ENCODE data around the gene RPL36. TPM values are rescaled to one million over a fixed set of nuclear protein-coding genes. Genes with fewer than 3 reads are reported as not detected.
A peak's percentile ranks its signal among the peaks of the same experiment; 100 is the strongest.
"Not testable (repeated sequence)": the region's sequence is repeated elsewhere in the genome, so short reads cannot be mapped to it uniquely, and the experiment has no call there.

The RPL36 gene
- total and polyA plus RNA-seq, 7 donors, result 440 to 814 (median 572) TPM

GRCh38 chr19:5719961-5720790 is 30.1 kb downstream of the RPL36 start, which contains the start of the genes CATSPERD and LONP1:
TSS of gene CATSPERD (plus strand) at chr19:5720637. CDS start at chr19:5720738, 101 bp downstream.
TSS of gene LONP1 (minus strand) at chr19:5720146. CDS start at chr19:5720132, 14 bp downstream.
- peaks cover 0 to 3% (median 0%) of the 10 kb centered on the region in 3 donors for H3K27me3 ChIP-seq (ENCODE audit: insufficient read depth in 3 of 3, low read length in 2 of 3)
- peak; percentile 99 for DNase-seq
- H3K27ac ChIP-seq, result peak within 1 kb of the TSS; percentile 99
- peaks cover 20% of the 10 kb centered on the region for H3K4me1 ChIP-seq
- intact Hi-C loops (cut with DNase I), result loop anchor here in 1 of 2 donors (2.0 to 5.0 kb wide), 3 partner anchors 29 to 98 kb away; partner anchors contain the start of genes DUS3L, RPL36, SAFB and SAFB2
- no peaks in the 10 kb centered on the region for H3K9me3 ChIP-seq
- 0 to 1% (median 0%) methylated on average over 88 to 90 of the region's 90 CpGs for WGBS, 3 donors
- H3K36me3 ChIP-seq (ENCODE audit: insufficient read depth in 1 of 2, low read depth in 1 of 2), result peaks cover 0 to 9% of the 10 kb centered on the region in 2 donors
- peak within 1 kb of the TSS; percentile 95 for H3K4me3 ChIP-seq
- peak; percentile 96 to 97 (median 96) for ATAC-seq
- TF ChIP-seq CTCF (IDR thresholded peaks at IDR 0.05), result peak; percentile 88

- DNase-seq (no peak), ATAC-seq (no peak)
- no peaks in the 10 kb centered on the region for H3K4me1 ChIP-seq
- H3K27me3 ChIP-seq (ENCODE audit: insufficient read depth in 3 of 3, low read length in 2 of 3), result peaks cover 0 to 14% (median 0%) of the 10 kb centered on the region in 3 donors
- peaks cover 12% of the 10 kb centered on the region for H3K9me3 ChIP-seq
- no peaks in the 10 kb centered on the region for H3K36me3 ChIP-seq (ENCODE audit: insufficient read depth in 1 of 2, low read depth in 1 of 2)
- intact Hi-C loops (cut with DNase I), result no loop called here
- 90 to 94% (median 91%) methylated on average over 4 of the region's 4 CpGs for WGBS, 3 donors
- no peak overlapping the region for H3K4me3 ChIP-seq
- H3K27ac ChIP-seq, result no peak overlapping the region
- no peak for TF ChIP-seq CTCF (IDR thresholded peaks at IDR 0.05)
Measured at GRCh38 chr19:5727453-5728050, 37.5 kb downstream of the RPL36 start.

GRCh38 chr19:5733172-5733571 is 43.1 kb downstream of the RPL36 start:
- ATAC-seq, result not testable (repeated sequence)
- WGBS, 3 donors, result 65 to 72% (median 70%) methylated on average over 2 of the region's 2 CpGs

GRCh38 chr19:5738423-5738822 is 48.3 kb downstream of the RPL36 start:
- H3K9me3 ChIP-seq, result no peaks in the 10 kb centered on the region
- peaks cover 0 to 4% (median 0%) of the 10 kb centered on the region in 3 donors for H3K27me3 ChIP-seq (ENCODE audit: insufficient read depth in 3 of 3, low read length in 2 of 3)
- H3K36me3 ChIP-seq (ENCODE audit: insufficient read depth in 1 of 2, low read depth in 1 of 2), result no peaks in the 10 kb centered on the region
- no peaks in the 10 kb centered on the region for H3K4me1 ChIP-seq
- no peak for ATAC-seq
- H3K27ac ChIP-seq, result no peak overlapping the region
- no peak for TF ChIP-seq CTCF (IDR thresholded peaks at IDR 0.05)
- WGBS, 3 donors, result 75 to 82% (median 79%) methylated on average over 8 of the region's 8 CpGs
- no peak for DNase-seq
- no peak overlapping the region for H3K4me3 ChIP-seq
- intact Hi-C loops (cut with DNase I), result no loop called here

More at GRCh38 chr19:5733172-5733571, 43.1 kb downstream of the RPL36 start:
- H3K9me3 ChIP-seq, result peaks cover 12% of the 10 kb centered on the region
- H3K4me1 ChIP-seq; intact Hi-C loops (cut with DNase I); H3K27ac ChIP-seq; H3K27me3 ChIP-seq (ENCODE audit: insufficient read depth in 3 of 3, low read length in 2 of 3); DNase-seq; H3K36me3 ChIP-seq (ENCODE audit: insufficient read depth in 1 of 2, low read depth in 1 of 2); H3K4me3 ChIP-seq: not testable (repeated sequence)

Other genes with a start within 250 kb of the RPL36 start
- not detected for gene ZNRF4, start 234.9 kb upstream of the RPL36 start, total RNA-seq
- not detected for gene ZNRF4, start 234.9 kb upstream of the RPL36 start, polyA plus RNA-seq
- gene TINCR, start 122.3 kb upstream of the RPL36 start, total RNA-seq, result under 1 TPM in 3 of 4 donors, not detected in 1; 0.09 to 0.38 (median 0.27) TPM
- gene TINCR, start 122.3 kb upstream of the RPL36 start, polyA plus RNA-seq, result under 1 TPM in 2 of 3 donors, not detected in 1; 0.06 to 0.18 TPM
- gene SAFB2, start 67.5 kb upstream of the RPL36 start, total RNA-seq, result 10 to 100 TPM; 30.4 to 52.9 (median 45.6) TPM
- gene SAFB2, start 67.5 kb upstream of the RPL36 start, polyA plus RNA-seq, result 10 to 100 TPM; 31.0 to 45.2 (median 31.3) TPM
- gene SAFB, start 67.2 kb upstream of the RPL36 start, total RNA-seq, result 10 to 100 TPM; 51.3 to 88.9 (median 65.1) TPM
- 10 to 100 TPM; 53.7 to 83.1 (median 61.0) TPM for gene SAFB, start 67.2 kb upstream of the RPL36 start, polyA plus RNA-seq
- gene MICOS13, start 9.8 kb upstream of the RPL36 start, total RNA-seq, result 100 to 1,000 TPM; 103 to 133 (median 119) TPM
- 100 to 1,000 TPM; 138 to 245 (median 234) TPM for gene MICOS13, start 9.8 kb upstream of the RPL36 start, polyA plus RNA-seq
- 1 to 10 TPM; 4.5 to 6.2 (median 4.6) TPM for gene HSD11B1L, start 9.3 kb upstream of the RPL36 start, total RNA-seq
- gene HSD11B1L, start 9.3 kb upstream of the RPL36 start, polyA plus RNA-seq, result 10 to 100 TPM in 2 of 3 donors, 1 to 10 TPM in 1; 4.7 to 15.6 (median 11.7) TPM
- 10 to 100 TPM; 61.0 to 97.1 (median 73.8) TPM for gene LONP1, start 29.9 kb downstream of the RPL36 start, total RNA-seq
- 100 to 1,000 TPM in 1 of 3 donors, 10 to 100 TPM in 2; 58.6 to 127 (median 83.3) TPM for gene LONP1, start 29.9 kb downstream of the RPL36 start, polyA plus RNA-seq
- gene CATSPERD, start 30.3 kb downstream of the RPL36 start, total RNA-seq, result not detected
- gene CATSPERD, start 30.3 kb downstream of the RPL36 start, polyA plus RNA-seq, result not detected
- gene PRR22, start 94.5 kb downstream of the RPL36 start, total RNA-seq, result 1 to 10 TPM in 3 of 4 donors, under 1 TPM in 1; 0.92 to 2.3 (median 1.5) TPM
- 1 to 10 TPM in 1 of 3 donors, under 1 TPM in 2; 0.57 to 2.7 (median 0.87) TPM for gene PRR22, start 94.5 kb downstream of the RPL36 start, polyA plus RNA-seq
- 10 to 100 TPM; 13.4 to 29.9 (median 20.6) TPM for gene DUS3L, start 100.9 kb downstream of the RPL36 start, total RNA-seq
- gene DUS3L, start 100.9 kb downstream of the RPL36 start, polyA plus RNA-seq, result 10 to 100 TPM; 23.2 to 40.1 (median 26.8) TPM
- not detected for gene NRTN, start 114.8 kb downstream of the RPL36 start, total RNA-seq
- gene NRTN, start 114.8 kb downstream of the RPL36 start, polyA plus RNA-seq, result not detected
- gene FUT6, start 149.4 kb downstream of the RPL36 start, total RNA-seq, result not detected
- under 1 TPM in 2 of 3 donors, not detected in 1; 0.03 TPM for gene FUT6, start 149.4 kb downstream of the RPL36 start, polyA plus RNA-seq
- under 1 TPM in 1 of 4 donors, not detected in 3; 0.19 TPM for gene FUT3, start 161.2 kb downstream of the RPL36 start, total RNA-seq
- under 1 TPM in 1 of 3 donors, not detected in 2; 0.03 TPM for gene FUT3, start 161.2 kb downstream of the RPL36 start, polyA plus RNA-seq
- gene FUT5, start 180.2 kb downstream of the RPL36 start, total RNA-seq, result not detected
- gene FUT5, start 180.2 kb downstream of the RPL36 start, polyA plus RNA-seq, result not detected
- 100 to 1,000 TPM; 240 to 367 (median 285) TPM for gene NDUFA11, start 213.5 kb downstream of the RPL36 start, total RNA-seq
- gene NDUFA11, start 213.5 kb downstream of the RPL36 start, polyA plus RNA-seq, result 100 to 1,000 TPM; 373 to 503 (median 438) TPM
- 1 to 10 TPM in 2 of 4 donors, under 1 TPM in 2; 0.73 to 3.0 (median 1.2) TPM for gene VMAC, start 214.6 kb downstream of the RPL36 start, total RNA-seq
- 1 to 10 TPM in 1 of 3 donors, under 1 TPM in 2; 0.82 to 2.2 (median 0.89) TPM for gene VMAC, start 214.6 kb downstream of the RPL36 start, polyA plus RNA-seq
- gene CAPS, start 224.0 kb downstream of the RPL36 start, total RNA-seq, result 1 to 10 TPM; 1.3 to 2.9 (median 1.5) TPM
- gene CAPS, start 224.0 kb downstream of the RPL36 start, polyA plus RNA-seq, result 1 to 10 TPM; 1.2 to 1.7 (median 1.5) TPM